HCT116 (cell line): ENCODE measurements around the gene CST8. TPM values are rescaled to one million over a fixed set of nuclear protein-coding genes. Genes with fewer than 3 reads are reported as not detected.

ENCODE experiments used
- ATAC-seq: fragments of 200-7000 bp; cut with Tn5 transposase; 2 replicates; pipeline ENCODE4 v1.9.1; 2020; ENCODE audit warnings: mild to moderate bottlenecking, moderate library complexity
- BruUV-seq: library from RNA; stranded (reverse); fragments of 400-500 nt; replicated peaks from 2 replicates; lab custom pipeline; 2021; lab: Mats Ljungman, UMichigan
- CTCF ChIA-PET: fragments of 300-600 bp; sonication (Branson Sonifier 250); formaldehyde crosslinking; loops from one replicate; lab custom pipeline; 2021; ENCODE audit warnings: antibody characterized with exemption; lab: Charles Lee
- POLR2A ChIA-PET: fragments of 300-600, 350-600 bp; sonication (Branson Sonifier 250); formaldehyde crosslinking; loops from one replicate; lab custom pipeline; 2021; ENCODE audit warnings: antibody characterized with exemption; lab: Charles Lee
- RAD21 ChIA-PET, 2 experiments: fragments of 300-600 bp; sonication (Branson Sonifier 250); formaldehyde crosslinking; loops; one replicate each; lab custom pipeline; 2023; ENCODE audit warnings: low total read pairs in 2 of 2; ENCODE audit not compliant: uncharacterized antibody in 2 of 2, unreplicated experiment in 2 of 2, low non-redundant PET in 1 of 2; lab: Charles Lee
- DNase-seq: peaks from one replicate; pipeline ENCODE4 v3.0.0-alpha.2; 2010; ENCODE audit warnings: low read depth, low spot score
- H2AFZ ChIP-seq: fragments of 200-600 bp; shearing (Covaris generic), sonication (generic); 2 replicates; pipeline ENCODE4 v1.6.1; 2017; ENCODE audit warnings: low read depth, mixed run types, mixed read lengths, antibody characterized with exemption, low read length; ENCODE audit not compliant: poor library complexity, severe bottlenecking
- H3K27ac ChIP-seq: 2 replicates; pipeline ENCODE4 v1.5.1; 2012; ENCODE audit warnings: low read depth, low read length
- H3K27me3 ChIP-seq: fragments of 200-600 bp; sonication (generic); 2 replicates; pipeline ENCODE4 v1.6.1; 2016; ENCODE audit warnings: mixed run types, low read length, mixed read lengths; ENCODE audit not compliant: insufficient read depth
- H3K36me3 ChIP-seq, 2 experiments: fragments of 200-500 bp in 1 of 2; fragments of 200-600 bp in 1 of 2; sonication (Bioruptor generic) in 1 of 2; sonication (generic) in 1 of 2; 2 replicates each; pipeline versions ENCODE4 v1.5.1 to v1.6.1; 2014 to 2016; ENCODE audit warnings: low read length in 2 of 2, inconsistent platforms in 1 of 2, mixed read lengths in 1 of 2, mixed run types in 1 of 2; ENCODE audit not compliant: insufficient read depth in 2 of 2, control insufficient read depth in 1 of 2
- H3K4me1 ChIP-seq, 2 experiments: fragments of 200-600 bp in 1 of 2; sonication (generic) in 1 of 2; 2 replicates each; pipeline versions ENCODE4 v1.5.1 to v1.6.1; 2012 to 2017; ENCODE audit warnings: low read length in 2 of 2, inconsistent platforms in 1 of 2, mild to moderate bottlenecking in 1 of 2, mixed read lengths in 1 of 2, mixed run types in 1 of 2, moderate library complexity in 1 of 2; ENCODE audit not compliant: insufficient read depth in 2 of 2, control insufficient read depth in 1 of 2
- H3K4me2 ChIP-seq: fragments of 200-600 bp; sonication (generic); 2 replicates; pipeline ENCODE4 v1.6.1; 2017; ENCODE audit warnings: mixed run types, low read length, mixed read lengths
- H3K4me3 ChIP-seq, 2 experiments: fragments of 200-600 bp in 1 of 2; sonication (generic) in 1 of 2; replicated peaks in 1 of 2; 2 replicates each; pipeline ENCODE4 v1.5.1; 2011 to 2016; ENCODE audit warnings: low read length in 2 of 2, control low read depth in 1 of 2, low read depth in 1 of 2, mild to moderate bottlenecking in 1 of 2, mixed read lengths in 1 of 2, mixed run types in 1 of 2
- H3K79me2 ChIP-seq: fragments of 200-600 bp; sonication (generic); 2 replicates; pipeline ENCODE4 v1.6.1; 2017; ENCODE audit warnings: mild to moderate bottlenecking, mixed run types, low read length, moderate library complexity, mixed read lengths; ENCODE audit not compliant: insufficient read depth
- H3K9ac ChIP-seq: fragments of 200-600 bp; sonication (generic); 2 replicates; pipeline ENCODE4 v1.6.1; 2016; ENCODE audit warnings: low read length, mixed read lengths
- H3K9me2 ChIP-seq: fragments of 200-600 bp; sonication (generic), shearing (Covaris generic); 2 replicates; pipeline ENCODE4 v1.6.1; 2017; ENCODE audit warnings: mixed run types, mild to moderate bottlenecking, moderate library complexity; ENCODE audit not compliant: insufficient read depth
- H3K9me3 ChIP-seq, 2 experiments: fragments of 200-500 bp in 1 of 2; fragments of 200-600 bp in 1 of 2; sonication (Bioruptor generic) in 1 of 2; sonication (generic) in 1 of 2; 2 replicates each; pipeline ENCODE4 v1.6.1; 2014 to 2017; ENCODE audit warnings: low read length in 2 of 2, mixed read lengths in 2 of 2, inconsistent platforms in 1 of 2, low read depth in 1 of 2, mild to moderate bottlenecking in 1 of 2, mixed run types in 1 of 2, moderate library complexity in 1 of 2; ENCODE audit not compliant: control insufficient read depth in 1 of 2, insufficient read depth in 1 of 2
- H4K20me1 ChIP-seq: fragments of 200-600 bp; sonication (generic), shearing (Covaris generic); 2 replicates; pipeline ENCODE4 v1.6.1; 2017; ENCODE audit warnings: mixed run types, mild to moderate bottlenecking, moderate library complexity; ENCODE audit not compliant: insufficient read depth
- CBX3 ChIP-seq: IDR thresholded peaks from 2 replicates; pipeline ENCODE4 v1.6.1; 2012; ENCODE audit warnings: low read depth
- EGR1 ChIP-seq: IDR thresholded peaks from 2 replicates; pipeline ENCODE4 v1.6.1; 2012; ENCODE audit warnings: low read depth
- JUND ChIP-seq: IDR thresholded peaks from 2 replicates; pipeline ENCODE4 v1.6.1; 2012
- POLR2AphosphoS5 ChIP-seq: IDR thresholded peaks from 2 replicates; pipeline ENCODE4 v1.6.1; 2011; ENCODE audit warnings: mild to moderate bottlenecking, low read depth, low read length, moderate library complexity
- RAD21 ChIP-seq: IDR thresholded peaks from 2 replicates; pipeline ENCODE4 v1.6.1; 2012; ENCODE audit warnings: low read depth, mild to moderate bottlenecking
- SP1 ChIP-seq: IDR thresholded peaks from 2 replicates; pipeline ENCODE4 v1.6.1; 2012; ENCODE audit warnings: low read depth
- YY1 ChIP-seq: IDR thresholded peaks from 2 replicates; pipeline ENCODE4 v1.6.1; 2011; ENCODE audit warnings: low read length, low read depth, moderate library complexity, mild to moderate bottlenecking; ENCODE audit not compliant: insufficient replicate concordance; ENCODE audit errors: extremely low read depth
- ZBTB33 ChIP-seq: IDR thresholded peaks from 2 replicates; pipeline ENCODE4 v1.6.1; 2011; ENCODE audit warnings: mild to moderate bottlenecking, low read length, moderate library complexity; ENCODE audit not compliant: insufficient replicate concordance; ENCODE audit errors: extremely low read depth
- intact Hi-C: fragments of 100-400 bp; cut with micrococcal nuclease; formaldehyde crosslinking; loops from 2 replicates; pipeline ENCODE4 v1.10.0; 2022
- total RNA-seq: library from RNA; stranded (reverse); gene quantifications from one replicate; pipeline ENCODE4 v1.2.1, GENCODE V29; 2021; ENCODE audit not compliant: unreplicated experiment

The CST8 gene
- total RNA-seq, 1 experiment from 2014 or later, result not detected

- Histone ChIP-seq H3K9ac (no peak overlapping the region), H3K9me3 (no peaks in the 10 kb centered on the region), H3K4me1 (no peaks in the 10 kb centered on the region), H3K4me2 (no peak overlapping the region), H4K20me1 (no peaks in the 10 kb centered on the region), H3K27ac (no peak overlapping the region), H3K9me2 (no peaks in the 10 kb centered on the region), H2AFZ (no peak overlapping the region), H3K27me3 (peaks cover 22% of the 10 kb centered on the region; the same call in 1 of the 2 replicates), H3K36me3 (no peaks in the 10 kb centered on the region), H3K4me3 (no peak overlapping the region), H3K79me2 (no peaks in the 10 kb centered on the region)
- intact Hi-C loops, result no loop called here
- no TSS peak for BruUV-seq
- DNase-seq (no peak), ATAC-seq (no peak)
- ChIA-PET POLR2A (no interaction called here), RAD21 (no interaction called here), CTCF (no interaction called here)
- TF ChIP-seq JUND (no peak), RAD21 (no peak)
Measured at GRCh38 chr20:23456873-23457272, 34.0 kb upstream of the CST8 start.

GRCh38 chr20:23459461-23460150 lies 31.3 kb upstream of the CST8 start:
- ATAC-seq (no peak), DNase-seq (no peak)
- no peak overlapping the region for H3K9ac ChIP-seq
- intact Hi-C loops, result no loop called here
- no TSS peak for BruUV-seq
- no peaks in the 10 kb centered on the region; a peak in 1 of 4 replicates for H3K9me3 ChIP-seq
- CTCF ChIA-PET, result interaction anchor here (2.0 kb wide), 1 partner anchor 17 kb away, joined by 5 read pairs; no protein-coding TSS in a partner anchor
- no peak overlapping the region for H3K4me3 ChIP-seq
- POLR2A ChIA-PET, result no interaction called here
- no peaks in the 10 kb centered on the region for H3K79me2 ChIP-seq
- H4K20me1 ChIP-seq, result no peaks in the 10 kb centered on the region
- H3K4me1 ChIP-seq, result no peaks in the 10 kb centered on the region
- peaks cover 28% of the 10 kb centered on the region; the same call in 1 of the 2 replicates for H3K27me3 ChIP-seq
- RAD21 ChIA-PET, result no interaction called here
- H3K9me2 ChIP-seq, result no peaks in the 10 kb centered on the region
- no peak overlapping the region for H2AFZ ChIP-seq
- no peak overlapping the region for H3K4me2 ChIP-seq
- TF ChIP-seq CBX3, result no peak
- TF ChIP-seq POLR2AphosphoS5, result no peak
- no peak for TF ChIP-seq EGR1
- TF ChIP-seq RAD21, result no peak
- no peak for TF ChIP-seq ZBTB33
- no peak for TF ChIP-seq SP1
- TF ChIP-seq YY1, result no peak
- H3K27ac ChIP-seq, result no peak overlapping the region
- no peaks in the 10 kb centered on the region for H3K36me3 ChIP-seq
